Measurements from ENCODE around the gene VIT. TPM values are rescaled to one million over a fixed set of nuclear protein-coding genes. Genes with fewer than 3 reads are reported as not detected.

Gene VIT, protein sequence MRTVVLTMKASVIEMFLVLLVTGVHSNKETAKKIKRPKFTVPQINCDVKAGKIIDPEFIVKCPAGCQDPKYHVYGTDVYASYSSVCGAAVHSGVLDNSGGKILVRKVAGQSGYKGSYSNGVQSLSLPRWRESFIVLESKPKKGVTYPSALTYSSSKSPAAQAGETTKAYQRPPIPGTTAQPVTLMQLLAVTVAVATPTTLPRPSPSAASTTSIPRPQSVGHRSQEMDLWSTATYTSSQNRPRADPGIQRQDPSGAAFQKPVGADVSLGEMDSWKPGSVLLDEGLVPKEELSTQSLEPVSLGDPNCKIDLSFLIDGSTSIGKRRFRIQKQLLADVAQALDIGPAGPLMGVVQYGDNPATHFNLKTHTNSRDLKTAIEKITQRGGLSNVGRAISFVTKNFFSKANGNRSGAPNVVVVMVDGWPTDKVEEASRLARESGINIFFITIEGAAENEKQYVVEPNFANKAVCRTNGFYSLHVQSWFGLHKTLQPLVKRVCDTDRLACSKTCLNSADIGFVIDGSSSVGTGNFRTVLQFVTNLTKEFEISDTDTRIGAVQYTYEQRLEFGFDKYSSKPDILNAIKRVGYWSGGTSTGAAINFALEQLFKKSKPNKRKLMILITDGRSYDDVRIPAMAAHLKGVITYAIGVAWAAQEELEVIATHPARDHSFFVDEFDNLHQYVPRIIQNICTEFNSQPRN
- under 1 TPM in 2 of 4 donors, not detected in 2; 0.10 to 0.14 TPM for polyA plus RNA-seq (ENCODE audit: insufficient read length in 4 of 4)

DNA sequence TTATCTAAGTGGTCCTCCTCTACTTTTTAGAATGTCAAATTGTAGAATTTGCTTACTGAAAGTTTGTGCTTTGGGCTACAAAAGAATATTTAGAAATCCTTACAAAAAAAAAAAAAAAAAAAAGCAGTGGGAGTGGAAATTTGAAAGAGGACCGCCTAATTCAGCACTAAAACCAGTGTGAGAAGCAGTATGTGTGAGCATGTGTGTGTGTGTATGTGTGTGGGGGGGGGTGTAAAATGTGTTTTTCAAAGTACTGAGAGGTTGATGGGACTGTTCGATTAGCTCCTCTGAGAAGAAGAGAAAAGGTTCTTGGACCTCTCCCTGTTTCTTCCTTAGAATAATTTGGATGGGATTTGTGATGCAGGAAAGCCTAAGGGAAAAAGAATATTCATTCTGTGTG, at the start of gene VIT:
Gene VIT, plus strand, starts transcription at position 175 of the 400 bp plus-strand sequence. CDS start 19,664 bp downstream, outside the sequence.
- no peak for DNase-seq (ENCODE audit: low read depth in 4 of 4, low spot score in 2 of 4)

DNA sequence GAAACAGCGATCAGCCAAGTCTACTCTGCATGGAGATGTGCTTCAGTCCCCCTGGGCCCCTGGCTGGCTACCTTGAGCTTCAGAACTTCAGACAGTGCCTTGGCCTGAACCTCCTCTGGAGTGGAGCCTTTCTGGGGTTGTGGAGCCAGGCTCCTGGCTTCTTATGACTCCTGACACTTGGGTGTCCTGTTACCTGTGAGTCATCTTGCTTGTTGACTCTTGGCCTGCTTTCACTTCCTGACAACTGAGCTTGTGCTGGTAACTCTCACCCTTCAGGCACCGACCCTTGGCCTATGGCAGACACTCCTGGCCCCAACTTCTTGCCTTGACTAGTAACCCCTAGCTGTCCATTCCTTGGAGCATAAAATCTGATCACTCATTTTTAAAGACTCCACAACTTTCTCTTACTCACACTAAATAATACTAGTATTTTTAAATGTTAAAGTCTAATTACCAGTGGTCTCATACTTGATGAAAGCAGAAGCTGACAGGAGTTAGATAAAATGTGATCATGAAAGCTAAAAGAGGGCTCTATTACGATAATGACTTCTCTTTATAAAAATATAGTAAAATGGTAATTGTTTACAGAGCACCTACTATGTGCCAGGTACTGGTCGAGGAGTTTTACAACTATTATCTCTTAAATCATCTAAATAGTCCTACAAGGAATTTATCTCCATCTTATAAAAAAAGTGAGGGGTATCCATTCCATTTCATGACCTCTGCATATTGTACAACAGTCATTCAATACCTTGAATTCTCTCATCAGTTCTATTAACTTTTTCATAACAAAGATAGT, 46.3 kb upstream of the VIT start:
- no peak for DNase-seq (ENCODE audit: low read depth in 4 of 4, low spot score in 2 of 4)

DNA sequence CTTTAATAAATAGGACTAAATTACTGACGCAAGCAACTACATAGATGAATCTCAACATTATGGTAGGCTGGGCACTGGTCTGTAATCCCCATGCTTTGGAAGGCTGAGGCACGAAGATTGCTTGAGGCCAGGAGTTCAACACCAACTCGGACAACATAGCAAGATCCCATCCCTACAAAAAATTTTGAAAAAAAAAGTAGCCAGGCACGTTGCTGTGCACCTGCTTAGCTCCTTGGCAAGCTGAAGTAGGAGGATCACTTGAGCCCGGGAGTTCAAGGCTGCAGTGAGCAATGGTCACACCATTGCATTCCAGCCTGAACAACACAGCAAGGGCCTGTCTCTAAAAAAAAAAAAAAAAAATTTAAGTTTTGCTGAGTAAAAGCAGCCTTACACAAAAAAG, 43.4 kb upstream of the VIT start:
- DNase-seq (ENCODE audit: low read depth in 4 of 4, low spot score in 2 of 4), result no peak

DNA sequence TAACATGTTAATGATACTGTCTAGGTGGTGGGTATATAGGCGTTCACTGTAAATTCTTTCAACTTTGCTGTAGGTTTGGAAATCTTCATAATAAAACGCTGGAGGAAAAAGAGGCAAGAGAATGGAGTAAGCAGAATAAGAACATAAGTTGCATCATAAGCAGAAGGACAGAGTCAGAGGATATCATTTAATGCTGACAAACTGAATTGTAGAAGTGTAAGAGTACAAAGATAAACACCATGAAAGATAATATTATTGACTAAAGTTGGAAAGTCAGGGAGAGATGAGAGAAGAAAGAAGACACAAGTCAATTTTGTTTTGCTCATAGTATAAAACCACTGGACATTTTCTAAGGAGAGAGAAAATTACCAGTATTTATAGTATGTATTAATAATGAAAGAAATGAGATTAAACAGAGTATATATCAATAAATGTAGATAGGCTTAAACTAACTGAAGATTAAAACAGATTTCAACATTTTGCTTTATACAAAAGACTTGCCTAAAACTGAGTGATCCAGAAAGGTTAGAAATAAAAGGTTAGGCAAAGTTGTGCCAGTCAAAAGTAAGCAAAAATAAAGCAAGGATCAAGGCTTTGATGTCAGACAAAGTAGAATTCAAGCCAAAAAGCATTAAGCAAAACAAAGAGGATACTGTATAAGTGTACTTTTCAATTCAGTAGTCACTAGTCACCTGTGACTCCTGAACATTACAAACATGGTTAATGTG, 42.4 kb upstream of the VIT start:
- no peak for DNase-seq (ENCODE audit: low read depth in 4 of 4, low spot score in 2 of 4)

DNA sequence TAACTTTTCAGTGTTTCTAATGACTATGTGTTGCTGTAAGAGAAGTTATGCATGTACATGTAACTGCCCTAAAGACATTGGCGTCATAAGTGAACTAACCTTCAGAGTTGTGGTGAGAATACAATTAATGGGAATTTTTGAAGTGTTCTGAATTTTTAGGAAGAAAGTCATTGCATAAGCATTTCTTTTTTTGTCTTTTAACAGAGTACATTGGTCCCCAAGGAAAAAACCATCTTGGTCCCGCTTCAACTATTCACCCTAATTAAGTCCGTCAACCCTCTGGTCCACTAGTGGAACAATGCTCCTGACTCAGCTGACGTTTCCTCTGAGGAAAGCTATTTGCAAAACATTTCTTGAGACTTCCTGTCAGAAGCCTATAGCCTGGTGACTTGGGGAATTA, 41.1 kb upstream of the VIT start:
- no peak for DNase-seq (ENCODE audit: low read depth in 4 of 4, low spot score in 2 of 4)

DNA sequence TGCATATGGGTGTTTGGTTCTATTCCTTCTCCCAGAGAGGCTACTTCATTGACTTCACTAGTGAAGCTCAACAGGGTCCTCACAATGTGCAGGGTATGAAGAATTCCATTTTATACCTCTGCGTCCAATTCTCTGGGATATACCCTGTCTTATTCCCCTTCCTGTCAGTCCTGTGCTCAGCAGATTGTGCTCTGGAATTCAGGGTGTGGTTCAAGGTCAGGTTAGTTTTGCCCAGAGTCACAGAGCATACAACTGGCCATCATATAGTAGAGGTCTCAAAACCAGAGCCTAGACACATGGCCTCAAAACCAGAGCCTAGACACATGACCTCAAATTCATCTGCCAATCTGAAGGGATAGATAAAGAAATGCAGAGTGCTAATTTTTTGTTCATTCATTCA, 38.8 kb upstream of the VIT start:
- no peak for DNase-seq (ENCODE audit: low read depth in 4 of 4, low spot score in 2 of 4)

DNA sequence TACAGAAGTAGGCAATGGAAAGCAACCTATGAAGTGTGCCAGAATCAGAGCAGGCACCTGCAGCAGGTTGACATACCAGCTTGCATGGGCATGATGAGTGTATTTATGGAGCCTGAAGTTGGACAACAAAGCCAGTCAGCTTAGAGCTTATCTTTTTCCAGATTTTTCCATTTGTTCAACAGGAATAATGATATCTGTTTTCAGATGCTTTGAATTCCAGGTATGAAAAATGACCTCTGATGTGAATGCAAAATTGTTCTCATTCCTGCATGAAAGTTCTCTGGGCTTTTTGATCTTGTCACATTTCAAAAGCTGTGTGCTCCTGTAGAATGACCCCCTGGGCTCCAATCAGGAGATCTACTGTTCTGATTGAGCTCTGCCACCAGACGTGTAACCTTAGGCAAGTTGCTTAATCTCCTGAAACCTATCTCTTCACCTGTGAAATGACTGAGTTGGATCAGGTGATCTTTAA, 38.2 kb upstream of the VIT start:
- DNase-seq (ENCODE audit: low read depth in 4 of 4, low spot score in 2 of 4), result no peak

DNA sequence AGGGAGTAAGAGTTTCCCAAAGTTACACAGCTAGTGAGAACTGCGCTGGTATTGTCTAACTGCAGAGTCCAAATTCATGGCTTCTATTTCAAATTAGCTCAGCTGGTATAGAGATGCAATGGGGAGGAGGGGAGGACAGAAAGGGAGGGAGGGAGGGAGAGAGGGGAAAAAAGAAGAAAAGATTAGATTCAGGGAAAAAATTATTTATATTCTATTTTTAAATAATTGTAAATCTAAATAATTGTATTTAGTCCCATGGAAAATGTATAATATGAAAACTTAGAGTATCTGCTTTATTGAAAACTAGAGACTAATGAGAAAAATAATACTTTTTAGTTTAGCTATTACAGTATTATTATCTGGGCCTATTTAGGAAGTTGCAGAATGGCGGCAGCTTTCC, 37.3 kb upstream of the VIT start:
- DNase-seq (ENCODE audit: low read depth in 4 of 4, low spot score in 2 of 4), result no peak

DNA sequence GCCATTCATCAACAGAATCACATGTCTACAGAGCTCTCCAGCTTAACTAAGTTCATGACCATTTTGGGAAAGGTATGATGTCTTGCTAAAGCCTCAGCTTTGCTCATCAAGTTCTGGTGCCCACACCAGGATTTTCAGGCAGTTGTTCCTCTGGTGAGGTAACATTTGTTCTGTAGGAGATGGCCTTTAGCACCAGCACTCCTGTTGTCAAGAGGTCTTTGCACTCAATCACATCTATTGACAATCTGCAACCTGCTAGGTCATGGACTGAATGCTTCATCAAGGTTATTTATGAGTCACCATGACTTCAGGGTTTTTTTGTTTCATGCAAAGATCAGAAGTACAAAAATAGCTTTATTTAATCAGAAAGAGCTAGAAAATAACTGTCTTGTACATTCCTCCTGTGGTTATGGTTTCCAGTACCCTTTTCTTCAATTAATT, 36.6 kb upstream of the VIT start:
- DNase-seq (ENCODE audit: low read depth in 4 of 4, low spot score in 2 of 4), result no peak

DNA sequence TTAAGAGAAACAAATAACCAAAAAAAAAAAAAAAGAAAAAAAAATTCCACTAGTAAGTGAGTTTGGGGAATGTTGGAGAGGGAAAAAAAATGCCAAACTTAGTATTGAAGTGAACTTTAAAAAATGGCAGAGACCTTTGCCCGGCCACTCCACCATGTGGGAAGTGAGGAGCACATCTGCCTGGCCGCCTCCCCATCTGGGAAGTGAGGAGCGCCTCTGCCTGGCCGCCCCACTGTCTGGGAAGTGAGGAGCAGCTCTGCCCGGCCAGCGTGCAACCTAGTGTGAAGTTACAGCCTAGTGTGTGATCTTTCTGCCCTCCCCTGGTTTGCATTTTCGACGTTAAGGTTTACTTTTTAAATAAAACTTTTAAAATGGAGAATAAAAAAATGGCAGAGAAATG, 33.9 kb upstream of the VIT start:
- DNase-seq (ENCODE audit: low read depth in 4 of 4, low spot score in 2 of 4), result no peak

DNA sequence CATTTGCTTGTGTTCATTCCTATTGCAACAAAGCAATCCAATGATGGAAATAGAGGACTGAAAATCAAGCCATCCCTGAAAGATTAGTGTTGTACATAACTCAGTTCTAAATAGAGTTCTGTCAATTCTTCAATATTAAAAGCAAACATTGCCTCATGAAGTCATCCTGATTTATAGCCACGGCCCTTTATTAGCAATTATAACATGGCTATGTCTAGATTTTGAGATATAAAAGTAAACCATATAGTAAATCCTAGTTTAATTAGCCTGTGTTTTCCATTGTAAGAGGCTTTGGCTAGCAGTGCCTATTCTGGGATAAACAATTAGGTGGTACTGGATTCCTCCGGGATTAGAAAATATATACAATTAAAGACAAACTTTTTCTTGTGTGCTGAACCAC, 33.2 kb upstream of the VIT start:
- no peak for DNase-seq (ENCODE audit: low read depth in 4 of 4, low spot score in 2 of 4)

DNA sequence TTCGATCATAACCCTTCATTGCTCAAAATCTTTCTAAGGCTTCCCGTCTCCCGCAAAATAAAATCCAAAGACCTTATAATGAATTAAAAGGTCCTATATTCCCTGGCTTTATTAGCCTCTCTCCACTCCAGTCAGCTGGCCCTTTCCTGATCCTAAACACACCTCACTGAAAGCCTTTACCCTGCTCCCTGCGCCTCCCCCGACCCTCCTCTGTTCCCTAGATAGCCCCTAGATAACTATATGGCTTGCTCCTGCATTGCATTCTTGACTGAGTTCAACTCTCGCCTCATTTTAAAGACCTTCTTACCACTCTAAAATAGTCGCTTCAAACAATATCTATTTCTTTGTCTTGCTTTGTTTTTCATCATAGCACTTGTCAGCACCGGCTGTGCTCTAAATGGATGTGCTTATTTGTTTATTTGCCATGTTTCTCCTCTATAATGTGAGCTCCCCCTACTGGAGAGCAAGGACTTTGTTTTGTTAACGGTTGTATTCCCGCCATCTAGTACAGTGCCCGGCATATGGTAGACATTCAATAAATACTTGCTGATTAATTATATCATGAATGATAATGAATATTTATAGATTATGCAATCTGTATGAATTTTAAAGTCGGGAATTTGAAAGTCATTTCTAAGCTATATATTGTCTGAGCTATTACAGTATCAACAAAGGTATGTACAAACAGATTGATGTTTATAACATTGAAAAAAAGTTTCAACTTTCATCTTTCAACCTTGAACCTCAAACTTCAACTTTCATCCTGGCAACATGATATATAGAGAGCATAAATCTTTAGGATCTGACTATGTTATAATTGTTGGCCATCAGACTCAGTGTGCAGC, 32.4 kb upstream of the VIT start:
- DNase-seq (ENCODE audit: low read depth in 4 of 4, low spot score in 2 of 4), result peak in 3 of 4 donors; percentile 47 to 65 (median 54)

DNA sequence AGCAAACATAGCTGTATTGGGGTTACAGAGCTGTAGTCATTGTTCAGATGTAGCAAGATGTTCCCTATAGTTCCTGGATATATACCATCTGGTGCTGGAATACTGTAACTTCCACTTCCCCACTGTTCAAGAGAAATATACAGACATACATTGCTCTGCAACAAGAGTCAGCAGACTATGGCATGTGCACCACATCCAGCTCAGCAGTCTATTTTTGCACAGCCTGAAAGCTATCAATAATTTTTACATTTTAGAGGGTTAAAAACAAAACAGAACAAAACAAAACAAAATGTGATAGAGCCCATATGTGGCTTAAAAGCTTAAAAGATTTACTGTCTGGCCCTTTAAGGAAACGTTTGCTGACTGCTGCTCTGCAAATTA, 31.8 kb upstream of the VIT start:
- peak in 3 of 4 donors; percentile 50 to 63 (median 56) for DNase-seq (ENCODE audit: low read depth in 4 of 4, low spot score in 2 of 4)

DNA sequence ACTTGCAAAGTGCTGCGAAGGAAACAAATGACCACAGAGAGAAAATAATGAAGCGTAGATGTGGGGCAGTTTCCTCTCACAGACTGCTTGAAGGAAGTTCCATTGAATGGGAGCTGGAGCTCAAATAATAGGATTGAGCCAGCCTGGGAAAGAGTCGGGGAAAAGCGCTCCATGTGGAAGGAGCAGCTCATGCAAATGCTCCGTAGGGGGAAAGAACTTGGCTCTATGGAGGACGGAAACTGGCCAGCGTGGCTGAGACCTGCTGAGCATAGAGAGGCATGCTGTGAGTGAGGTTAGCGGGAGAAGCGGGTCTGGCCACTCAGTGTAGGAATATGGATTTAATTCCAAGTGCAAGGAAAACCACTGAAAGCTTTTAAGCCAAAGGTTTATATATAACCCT, 28.6 kb upstream of the VIT start:
- no peak for DNase-seq (ENCODE audit: low read depth in 4 of 4, low spot score in 2 of 4)

DNA sequence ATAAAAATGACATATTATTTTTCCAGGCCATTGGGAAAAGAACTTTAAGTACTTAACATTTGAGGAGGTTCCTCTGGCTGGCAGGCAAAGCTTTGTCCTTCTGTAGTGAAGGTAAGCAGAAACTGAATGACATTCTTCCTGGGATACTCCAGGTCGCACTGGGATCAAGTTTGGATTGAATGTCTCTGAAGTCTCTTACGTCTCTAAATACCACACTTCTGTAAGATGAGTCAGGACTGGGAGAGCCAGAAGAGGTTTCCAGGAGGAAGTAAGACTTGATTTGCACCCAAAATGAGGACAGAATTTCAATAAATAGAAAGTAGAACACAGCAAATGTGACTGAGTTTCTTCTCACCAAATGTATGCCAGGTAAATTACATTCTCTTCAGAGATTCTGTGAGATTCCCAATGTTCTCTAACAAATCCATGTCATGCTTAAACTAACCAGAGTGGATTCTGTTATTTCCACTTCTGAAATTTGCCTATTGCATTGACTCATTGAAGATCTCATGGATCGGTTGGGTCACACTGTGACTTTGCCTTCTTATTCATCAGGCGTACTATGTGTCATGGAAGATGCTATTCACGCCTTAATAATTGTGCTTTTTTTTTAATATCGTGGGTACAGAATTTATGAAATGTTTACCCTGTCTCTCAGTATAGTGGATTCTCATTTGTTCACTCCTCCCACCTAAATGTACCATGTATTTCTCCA, 25.5 kb upstream of the VIT start:
- no peak for DNase-seq (ENCODE audit: low read depth in 4 of 4, low spot score in 2 of 4)

DNA sequence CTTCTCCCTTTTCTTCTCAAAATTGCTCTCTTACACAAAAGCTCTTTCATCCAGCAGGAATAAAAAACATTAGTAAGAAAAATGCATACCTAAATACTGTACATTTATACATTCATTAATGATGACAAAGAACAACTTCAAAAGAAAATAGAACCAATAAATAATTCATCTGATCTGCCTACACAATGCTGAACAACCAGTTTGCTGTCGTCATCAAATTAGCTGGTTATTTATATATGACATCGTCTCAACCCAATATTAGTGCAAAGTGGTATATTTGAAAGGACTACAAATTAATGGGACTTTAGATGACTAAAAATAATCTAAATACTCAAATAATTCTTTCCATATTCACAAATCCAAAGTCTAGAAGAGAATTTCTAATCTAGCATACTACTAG, 24.8 kb upstream of the VIT start:
- no peak for DNase-seq (ENCODE audit: low read depth in 4 of 4, low spot score in 2 of 4)

DNA sequence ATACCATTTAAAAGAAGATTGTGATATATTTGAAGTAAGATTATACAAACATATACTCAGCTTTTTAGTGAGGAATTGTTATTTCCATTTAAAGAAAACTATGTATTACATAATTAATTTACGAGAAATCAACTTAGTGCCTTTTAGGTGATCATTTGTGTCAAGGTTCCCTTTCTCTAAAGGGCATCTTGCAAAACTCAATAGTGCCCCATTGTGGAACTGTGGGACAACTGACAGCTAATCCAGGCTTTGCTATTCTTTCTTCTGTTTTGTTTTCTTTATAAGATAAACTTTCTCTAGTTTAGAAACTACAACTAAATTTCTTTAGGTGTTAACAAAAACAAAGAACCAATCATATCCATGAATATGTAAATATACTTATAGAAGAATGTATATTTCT, 24.3 kb upstream of the VIT start:
- DNase-seq (ENCODE audit: low read depth in 4 of 4, low spot score in 2 of 4), result no peak

DNA sequence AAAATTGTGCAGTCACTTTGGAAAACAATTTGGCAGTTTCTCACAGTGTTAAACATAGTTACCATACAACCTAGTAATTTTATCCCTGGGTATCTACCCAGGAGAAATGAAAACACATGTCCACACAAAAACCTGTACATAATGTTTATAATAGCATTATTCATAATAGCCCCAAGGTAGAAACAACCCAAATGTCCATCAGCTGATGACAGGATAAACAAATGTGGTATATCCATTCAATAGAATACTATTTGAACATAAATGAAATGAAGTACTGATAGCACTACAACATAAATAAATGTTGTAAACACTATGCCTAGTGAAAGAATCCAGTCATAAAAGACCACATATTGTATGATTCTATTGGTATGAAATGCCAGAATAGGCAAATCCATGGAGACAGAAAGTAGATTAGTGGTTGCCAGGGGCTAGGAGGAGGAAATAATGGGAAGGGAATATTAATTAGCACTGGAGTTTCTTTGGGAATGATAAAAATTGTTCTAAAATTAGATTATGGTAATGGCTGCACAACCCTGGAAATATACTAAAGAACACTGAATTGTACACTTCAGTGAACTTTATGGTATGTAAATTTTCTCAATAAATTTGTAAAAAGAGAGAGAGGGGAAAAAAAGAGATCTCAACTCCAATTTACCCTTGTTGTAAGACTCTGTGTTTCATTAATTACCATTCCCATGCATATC, 20.8 kb upstream of the VIT start:
- no peak for DNase-seq (ENCODE audit: low read depth in 4 of 4, low spot score in 2 of 4)
